SK-N-SH treated with all-trans-retinoic acid at 6 μM for 48 hours (cell line): ENCODE data around the gene GID4.

Source experiments
- ATAC-seq: fragments of 200-7000 bp; cut with Tn5 transposase; 3 replicates; pipeline ENCODE4 v1.9.1; 2020; ENCODE audit warnings: mild to moderate bottlenecking, moderate library complexity
- ARNTL ChIP-seq: fragments of 450-650 bp; formaldehyde crosslinking; IDR thresholded peaks from 2 replicates; pipeline ENCODE4 v1.5.0; 2020; ENCODE audit warnings: low read depth, mild to moderate bottlenecking, moderate library complexity, borderline replicate concordance
- BACH2 ChIP-seq: fragments of 250-450 bp; sonication (Bioruptor Pico); IDR thresholded peaks from 2 replicates; pipeline ENCODE4 v1.9.0; 2021; ENCODE audit warnings: mild to moderate bottlenecking, borderline replicate concordance
- CREB5 ChIP-seq: fragments of 250-450 bp; sonication (Bioruptor Pico); IDR thresholded peaks from 2 replicates; pipeline ENCODE4 v1.5.1; 2020; ENCODE audit warnings: low read depth, mild to moderate bottlenecking, moderate library complexity
- CSDC2 ChIP-seq: fragments of 250-450 bp; sonication (Bioruptor Pico); IDR thresholded peaks from 2 replicates; pipeline ENCODE4 v1.5.0; 2020; ENCODE audit warnings: mild to moderate bottlenecking, moderate library complexity
- CSRNP3 ChIP-seq: fragments of 250-450 bp; sonication (Bioruptor Pico); IDR thresholded peaks from 2 replicates; pipeline ENCODE4 v1.5.1; 2021; ENCODE audit warnings: mild to moderate bottlenecking, moderate library complexity
- ESRRG ChIP-seq: fragments of 250-450 bp; sonication (Bioruptor Pico); IDR thresholded peaks from 2 replicates; pipeline ENCODE4 v1.6.1; 2021; ENCODE audit warnings: mild to moderate bottlenecking
- ISL1 ChIP-seq: fragments of 250-450 bp; sonication (Bioruptor Pico); IDR thresholded peaks from 2 replicates; pipeline ENCODE4 v2.1.2; 2022; ENCODE audit warnings: mild to moderate bottlenecking, moderate library complexity
- OSR1 ChIP-seq: fragments of 250-450 bp; sonication (Bioruptor Pico); IDR thresholded peaks from 2 replicates; pipeline ENCODE4 v1.8.0; 2022; ENCODE audit warnings: moderate library complexity, mild to moderate bottlenecking, inconsistent platforms
- PATZ1 ChIP-seq: fragments of 250-450 bp; sonication (Bioruptor Pico); IDR thresholded peaks from 2 replicates; pipeline ENCODE4 v1.8.0; 2020; ENCODE audit warnings: mild to moderate bottlenecking, moderate library complexity, borderline replicate concordance
- PPARA ChIP-seq: fragments of 250-450 bp; sonication (Bioruptor Pico); IDR thresholded peaks from 2 replicates; pipeline ENCODE4 v1.5.0; 2020; ENCODE audit warnings: mild to moderate bottlenecking, borderline replicate concordance
- RARB ChIP-seq: fragments of 250-450 bp; sonication (Bioruptor Pico); IDR thresholded peaks from 2 replicates; pipeline ENCODE4 v1.8.0; 2021; ENCODE audit warnings: mild to moderate bottlenecking, moderate library complexity
- SNAI2 ChIP-seq: fragments of 250-450 bp; sonication (Bioruptor Pico); IDR thresholded peaks from 2 replicates; pipeline ENCODE4 v1.5.0; 2020; ENCODE audit warnings: mild to moderate bottlenecking, moderate library complexity
- TCF4 ChIP-seq: fragments of 250-450 bp; sonication (Bioruptor Pico); IDR thresholded peaks from 2 replicates; pipeline ENCODE4 v1.8.0; 2021; ENCODE audit warnings: mild to moderate bottlenecking, moderate library complexity, borderline replicate concordance
- TOX ChIP-seq: fragments of 250-450 bp; sonication (Bioruptor Pico); IDR thresholded peaks from 2 replicates; pipeline ENCODE4 v1.8.0; 2021; ENCODE audit warnings: mild to moderate bottlenecking, moderate library complexity, borderline replicate concordance
- TSHZ2 ChIP-seq: fragments of 250-450 bp; sonication (Bioruptor Pico); IDR thresholded peaks from 2 replicates; pipeline ENCODE4 v1.5.0; 2020; ENCODE audit warnings: mild to moderate bottlenecking, moderate library complexity
- ZC3H10 ChIP-seq: fragments of 250-450 bp; sonication (Bioruptor Pico); IDR thresholded peaks from 2 replicates; pipeline ENCODE4 v1.5.1; 2021; ENCODE audit warnings: mild to moderate bottlenecking, moderate library complexity
- ZFP30 ChIP-seq: fragments of 450-650 bp; formaldehyde crosslinking; IDR thresholded peaks from 2 replicates; pipeline ENCODE4 v1.5.0; 2022; ENCODE audit warnings: mild to moderate bottlenecking, moderate library complexity
- ZNF565 ChIP-seq: fragments of 450-650 bp; formaldehyde crosslinking; conservative IDR thresholded peaks from 2 replicates; pipeline ENCODE4 v1.5.0; 2020; ENCODE audit warnings: low read depth, mild to moderate bottlenecking, moderate library complexity
- ZNF70 ChIP-seq: fragments of 450-650 bp; formaldehyde crosslinking; IDR thresholded peaks from 2 replicates; pipeline ENCODE4 v1.5.0; 2020; ENCODE audit warnings: mild to moderate bottlenecking, moderate library complexity
- ZNF8 ChIP-seq: fragments of 450-650 bp; formaldehyde crosslinking; IDR thresholded peaks from 2 replicates; pipeline ENCODE4 v1.5.0; 2020; ENCODE audit warnings: mild to moderate bottlenecking, moderate library complexity

GID4 gene

GRCh38 chr17:18009609-18010420 lies 29.4 kb upstream of the GID4 start:
- TF ChIP-seq TSHZ2 (CRISPR knock-in tag) (no peak), BACH2 (CRISPR knock-in tag) (no peak), ZNF8 (CRISPR knock-in tag) (no peak), SNAI2 (CRISPR knock-in tag) (no peak), ZFP30 (CRISPR knock-in tag) (no peak), PATZ1 (CRISPR knock-in tag) (no peak), TCF4 (CRISPR knock-in tag) (no peak), ZNF70 (CRISPR knock-in tag) (no peak), ESRRG (CRISPR knock-in tag) (no peak), OSR1 (no peak), CSDC2 (CRISPR knock-in tag) (no peak), CSRNP3 (CRISPR knock-in tag) (no peak), TOX (no peak), CREB5 (CRISPR knock-in tag) (no peak), ARNTL (CRISPR knock-in tag) (no peak), RARB (no peak), ZNF565 (CRISPR knock-in tag) (no peak), ZC3H10 (CRISPR knock-in tag) (no peak), ISL1 (CRISPR knock-in tag) (no peak)
- ATAC-seq: no peak

GRCh38 chr17:18011286-18011685 lies 27.9 kb upstream of the GID4 start:
- TF ChIP-seq PPARA (CRISPR knock-in tag): no peak
- TF ChIP-seq OSR1: no peak
- no peak for TF ChIP-seq RARB
- no peak for TF ChIP-seq CSRNP3 (CRISPR knock-in tag)
- TF ChIP-seq TOX: no peak
- no peak for TF ChIP-seq CSDC2 (CRISPR knock-in tag)
- TF ChIP-seq TSHZ2 (CRISPR knock-in tag): no peak
- no peak for TF ChIP-seq ISL1 (CRISPR knock-in tag)
- no peak for TF ChIP-seq BACH2 (CRISPR knock-in tag)
- no peak for TF ChIP-seq ESRRG (CRISPR knock-in tag)
- TF ChIP-seq TCF4 (CRISPR knock-in tag): no peak
- no peak for TF ChIP-seq ARNTL (CRISPR knock-in tag)
- no peak for TF ChIP-seq ZFP30 (CRISPR knock-in tag)
- no peak for TF ChIP-seq ZNF70 (CRISPR knock-in tag)
- no peak for ATAC-seq
